Measurements from ENCODE around the gene PDE7B.

PDE7B gene

GRCh38 chr6:135970750-135971149, 119.2 kb downstream of the PDE7B start:
- Histone ChIP-seq H3K9ac (ENCODE audit: low read depth in 1 of 2, low read length in 2 of 2) (no peak overlapping the region), H3K9me3 (ENCODE audit: control insufficient read depth in 1 of 2, low read length in 2 of 2) (no peaks in the 10 kb centered on the region), H3K27ac (ENCODE audit: low read depth, low read length) (no peak overlapping the region), H3K4me1 (ENCODE audit: control insufficient read depth in 1 of 2, insufficient read depth in 2 of 2, low read length in 2 of 2) (no peaks in the 10 kb centered on the region), H3K36me3 (ENCODE audit: control insufficient read depth in 1 of 2, insufficient read depth in 2 of 2, low read length in 2 of 2) (no peaks in the 10 kb centered on the region), H3K27me3 (ENCODE audit: control insufficient read depth in 1 of 2, insufficient read depth in 2 of 2, low read length in 2 of 2) (no peaks in the 10 kb centered on the region), H3K4me3 (ENCODE audit: low read depth in 1 of 2, low read length in 2 of 2) (no peak overlapping the region)

DNA sequence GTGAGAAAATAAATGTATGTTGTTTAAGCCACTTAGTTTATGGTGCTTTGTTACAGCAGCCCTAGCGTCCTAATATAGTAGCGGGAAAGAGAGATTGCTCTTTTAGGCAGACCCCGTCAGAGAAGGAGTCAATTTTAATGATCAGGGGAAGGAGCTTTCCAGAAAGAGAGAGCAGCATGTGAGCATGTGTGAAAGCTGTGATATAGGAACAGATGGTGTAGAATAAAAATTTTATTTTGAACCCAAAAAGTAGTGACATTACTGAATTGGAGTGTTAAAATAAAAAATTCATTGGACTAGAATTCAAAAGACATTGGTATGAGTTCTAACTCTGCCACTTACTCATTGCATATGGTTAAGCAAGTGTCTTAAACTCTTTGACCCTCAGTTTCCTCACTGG, 119.8 kb downstream of the PDE7B start:
- H3K4me3 ChIP-seq (ENCODE audit: low read depth in 1 of 2, low read length in 2 of 2), result no peak overlapping the region
- no peaks in the 10 kb centered on the region for H3K27me3 ChIP-seq (ENCODE audit: control insufficient read depth in 1 of 2, insufficient read depth in 2 of 2, low read length in 2 of 2)

DNA sequence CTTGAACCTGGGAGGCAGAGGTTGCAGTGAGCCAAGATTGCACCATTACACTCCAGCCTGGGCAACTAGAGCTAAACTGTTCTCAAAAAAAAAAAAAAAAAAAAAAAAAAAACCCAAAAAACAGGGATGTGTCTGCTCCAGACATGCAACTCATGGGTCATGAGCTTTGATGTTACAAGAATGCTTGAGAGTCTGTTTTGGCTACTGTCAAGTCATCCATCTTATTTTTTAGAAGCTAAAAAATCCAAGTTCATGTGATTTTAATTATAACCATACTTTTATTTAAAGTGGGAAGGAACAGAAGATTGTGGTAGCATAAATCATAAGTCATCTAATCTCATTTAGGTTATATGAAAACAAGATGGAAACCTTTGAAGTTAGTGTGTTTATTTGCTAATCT, 120.6 kb downstream of the PDE7B start:
- Histone ChIP-seq H3K27me3 (ENCODE audit: control insufficient read depth in 1 of 2, insufficient read depth in 2 of 2, low read length in 2 of 2) (no peaks in the 10 kb centered on the region), H3K27ac (ENCODE audit: low read depth, low read length) (no peak overlapping the region), H3K9me3 (ENCODE audit: control insufficient read depth in 1 of 2, low read length in 2 of 2) (no peaks in the 10 kb centered on the region), H3K4me1 (ENCODE audit: control insufficient read depth in 1 of 2, insufficient read depth in 2 of 2, low read length in 2 of 2) (no peaks in the 10 kb centered on the region), H3K4me3 (ENCODE audit: low read depth in 1 of 2, low read length in 2 of 2) (no peak overlapping the region), H3K36me3 (ENCODE audit: control insufficient read depth in 1 of 2, insufficient read depth in 2 of 2, low read length in 2 of 2) (no peaks in the 10 kb centered on the region), H3K9ac (ENCODE audit: low read depth in 1 of 2, low read length in 2 of 2) (no peak overlapping the region)

More for the DNA sequence above, 119.8 kb downstream of the PDE7B start:
- Histone ChIP-seq H3K36me3 (ENCODE audit: control insufficient read depth in 1 of 2, insufficient read depth in 2 of 2, low read length in 2 of 2) (no peaks in the 10 kb centered on the region), H3K27ac (ENCODE audit: low read depth, low read length) (no peak overlapping the region), H3K4me1 (ENCODE audit: control insufficient read depth in 1 of 2, insufficient read depth in 2 of 2, low read length in 2 of 2) (no peaks in the 10 kb centered on the region), H3K9ac (ENCODE audit: low read depth in 1 of 2, low read length in 2 of 2) (no peak overlapping the region), H3K9me3 (ENCODE audit: control insufficient read depth in 1 of 2, low read length in 2 of 2) (no peaks in the 10 kb centered on the region)

DNA sequence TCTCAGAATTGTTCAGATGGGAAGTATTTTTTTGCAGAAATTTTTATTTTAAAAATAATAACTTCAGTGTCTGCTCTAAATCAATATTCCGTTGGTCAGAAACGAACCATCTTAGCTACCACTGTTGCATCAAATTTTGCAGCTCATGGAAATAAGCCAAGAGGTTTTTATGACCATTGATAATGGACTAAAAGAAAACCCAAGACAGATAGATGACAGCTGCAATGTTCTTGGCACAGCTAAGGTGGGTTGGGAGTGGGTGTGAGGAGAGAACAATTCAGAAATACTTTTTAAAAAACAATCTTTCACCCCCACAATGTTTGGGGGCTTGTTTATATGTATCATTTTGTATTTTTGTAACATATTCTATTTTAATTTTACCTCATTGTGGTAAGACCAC, 121.1 kb downstream of the PDE7B start:
- H3K9me3 ChIP-seq (ENCODE audit: control insufficient read depth in 1 of 2, low read length in 2 of 2), result no peaks in the 10 kb centered on the region
- H3K27me3 ChIP-seq (ENCODE audit: control insufficient read depth in 1 of 2, insufficient read depth in 2 of 2, low read length in 2 of 2), result no peaks in the 10 kb centered on the region
- H3K4me3 ChIP-seq (ENCODE audit: low read depth in 1 of 2, low read length in 2 of 2), result no peak overlapping the region
- H3K36me3 ChIP-seq (ENCODE audit: control insufficient read depth in 1 of 2, insufficient read depth in 2 of 2, low read length in 2 of 2), result no peaks in the 10 kb centered on the region
- no peak overlapping the region for H3K27ac ChIP-seq (ENCODE audit: low read depth, low read length)
- no peaks in the 10 kb centered on the region for H3K4me1 ChIP-seq (ENCODE audit: control insufficient read depth in 1 of 2, insufficient read depth in 2 of 2, low read length in 2 of 2)
- H3K9ac ChIP-seq (ENCODE audit: low read depth in 1 of 2, low read length in 2 of 2), result no peak overlapping the region

DNA sequence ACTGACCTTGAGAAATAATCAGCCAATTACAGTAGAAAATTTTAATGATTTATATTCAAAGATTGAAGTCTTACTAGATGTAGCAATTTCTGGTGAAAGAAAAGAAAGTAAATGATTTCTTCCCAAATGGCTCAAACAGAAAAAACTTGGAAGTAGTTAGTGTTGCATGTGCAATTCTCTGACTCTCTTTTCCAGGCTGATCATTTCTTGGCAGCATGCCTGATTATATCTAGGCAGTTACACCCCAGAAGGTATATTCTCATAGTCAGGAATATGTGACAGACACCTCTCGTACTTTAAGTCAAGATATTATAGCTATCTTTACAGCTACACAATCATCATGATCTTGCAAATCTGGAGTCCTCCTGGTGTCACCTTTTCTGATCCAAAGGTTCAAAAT, 122.9 kb downstream of the PDE7B start:
- H3K4me3 ChIP-seq (ENCODE audit: low read depth in 1 of 2, low read length in 2 of 2), result no peak overlapping the region
- H3K27me3 ChIP-seq (ENCODE audit: control insufficient read depth in 1 of 2, insufficient read depth in 2 of 2, low read length in 2 of 2), result no peaks in the 10 kb centered on the region
- H3K36me3 ChIP-seq (ENCODE audit: control insufficient read depth in 1 of 2, insufficient read depth in 2 of 2, low read length in 2 of 2), result no peaks in the 10 kb centered on the region
- H3K9me3 ChIP-seq (ENCODE audit: control insufficient read depth in 1 of 2, low read length in 2 of 2), result no peaks in the 10 kb centered on the region
- no peak overlapping the region for H3K9ac ChIP-seq (ENCODE audit: low read depth in 1 of 2, low read length in 2 of 2)
- no peaks in the 10 kb centered on the region for H3K4me1 ChIP-seq (ENCODE audit: control insufficient read depth in 1 of 2, insufficient read depth in 2 of 2, low read length in 2 of 2)
- H3K27ac ChIP-seq (ENCODE audit: low read depth, low read length), result no peak overlapping the region

GRCh38 chr6:135976585-135976984, 125.1 kb downstream of the PDE7B start:
- H3K9me3 ChIP-seq (ENCODE audit: control insufficient read depth in 1 of 2, low read length in 2 of 2), result no peaks in the 10 kb centered on the region
- H3K4me3 ChIP-seq (ENCODE audit: low read depth in 1 of 2, low read length in 2 of 2), result no peak overlapping the region
- no peaks in the 10 kb centered on the region for H3K36me3 ChIP-seq (ENCODE audit: control insufficient read depth in 1 of 2, insufficient read depth in 2 of 2, low read length in 2 of 2)
- H3K27me3 ChIP-seq (ENCODE audit: control insufficient read depth in 1 of 2, insufficient read depth in 2 of 2, low read length in 2 of 2), result no peaks in the 10 kb centered on the region
- H3K4me1 ChIP-seq (ENCODE audit: control insufficient read depth in 1 of 2, insufficient read depth in 2 of 2, low read length in 2 of 2), result no peaks in the 10 kb centered on the region
- no peak overlapping the region for H3K27ac ChIP-seq (ENCODE audit: low read depth, low read length)
- no peak overlapping the region for H3K9ac ChIP-seq (ENCODE audit: low read depth in 1 of 2, low read length in 2 of 2)

DNA sequence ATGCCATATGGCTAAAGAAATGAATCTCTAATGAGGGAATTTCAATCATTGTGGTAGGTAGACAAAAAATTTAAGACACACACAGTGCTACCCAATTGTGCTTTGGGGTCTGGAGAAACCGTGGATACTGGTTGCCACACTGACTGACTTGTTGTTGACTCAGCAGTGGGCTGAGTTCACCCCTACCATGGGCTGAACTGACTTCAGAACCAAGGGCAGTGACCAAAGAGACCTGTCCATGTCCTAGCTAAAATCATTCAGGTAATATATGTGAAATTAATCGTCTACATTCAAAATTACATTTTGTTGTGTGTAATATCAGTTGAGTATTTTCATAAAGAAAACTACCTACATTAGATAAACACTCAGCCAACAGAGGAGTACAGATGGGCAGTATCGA, 131.6 kb downstream of the PDE7B start:
- no peaks in the 10 kb centered on the region for H3K4me1 ChIP-seq (ENCODE audit: control insufficient read depth in 1 of 2, insufficient read depth in 2 of 2, low read length in 2 of 2)
- no peak overlapping the region for H3K27ac ChIP-seq (ENCODE audit: low read depth, low read length)

GRCh38 chr6:135983718-135984343, 132.3 kb downstream of the PDE7B start:
- Histone ChIP-seq H3K9me3 (ENCODE audit: control insufficient read depth in 1 of 2, low read length in 2 of 2) (no peaks in the 10 kb centered on the region), H3K27ac (ENCODE audit: low read depth, low read length) (no peak overlapping the region), H3K36me3 (ENCODE audit: control insufficient read depth in 1 of 2, insufficient read depth in 2 of 2, low read length in 2 of 2) (no peaks in the 10 kb centered on the region), H3K4me3 (ENCODE audit: low read depth in 1 of 2, low read length in 2 of 2) (no peak overlapping the region), H3K9ac (ENCODE audit: low read depth in 1 of 2, low read length in 2 of 2) (no peak overlapping the region), H3K4me1 (ENCODE audit: control insufficient read depth in 1 of 2, insufficient read depth in 2 of 2, low read length in 2 of 2) (no peaks in the 10 kb centered on the region), H3K27me3 (ENCODE audit: control insufficient read depth in 1 of 2, insufficient read depth in 2 of 2, low read length in 2 of 2) (no peaks in the 10 kb centered on the region)

More for the DNA sequence above, 131.6 kb downstream of the PDE7B start:
- no peak overlapping the region for H3K4me3 ChIP-seq (ENCODE audit: low read depth in 1 of 2, low read length in 2 of 2)
- H3K9ac ChIP-seq (ENCODE audit: low read depth in 1 of 2, low read length in 2 of 2), result no peak overlapping the region
- H3K9me3 ChIP-seq (ENCODE audit: control insufficient read depth in 1 of 2, low read length in 2 of 2), result no peaks in the 10 kb centered on the region
- no peaks in the 10 kb centered on the region for H3K36me3 ChIP-seq (ENCODE audit: control insufficient read depth in 1 of 2, insufficient read depth in 2 of 2, low read length in 2 of 2)
- H3K27me3 ChIP-seq (ENCODE audit: control insufficient read depth in 1 of 2, insufficient read depth in 2 of 2, low read length in 2 of 2), result no peaks in the 10 kb centered on the region

DNA sequence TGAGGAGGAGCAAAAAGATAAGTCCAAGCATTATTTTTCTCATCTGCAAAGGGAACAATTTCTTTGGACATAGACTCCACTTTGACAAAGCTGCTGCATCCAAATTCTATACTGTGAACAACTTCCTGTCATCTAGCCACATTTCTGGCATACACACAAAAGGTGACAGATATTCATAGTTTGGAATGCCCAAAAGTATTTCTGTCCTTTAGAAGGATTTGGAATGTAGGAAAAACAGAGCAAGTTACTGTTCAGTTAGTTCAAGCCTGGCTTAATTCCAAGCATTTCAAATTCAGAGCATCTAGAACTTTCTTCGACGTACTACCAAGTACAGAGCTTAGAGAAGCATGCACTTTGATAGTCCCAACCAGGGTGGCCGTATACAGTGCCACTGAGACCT, 134.0 kb downstream of the PDE7B start:
- Histone ChIP-seq H3K4me1 (ENCODE audit: control insufficient read depth in 1 of 2, insufficient read depth in 2 of 2, low read length in 2 of 2) (no peaks in the 10 kb centered on the region), H3K27ac (ENCODE audit: low read depth, low read length) (no peak overlapping the region), H3K4me3 (ENCODE audit: low read depth in 1 of 2, low read length in 2 of 2) (no peak overlapping the region), H3K9me3 (ENCODE audit: control insufficient read depth in 1 of 2, low read length in 2 of 2) (no peaks in the 10 kb centered on the region), H3K9ac (ENCODE audit: low read depth in 1 of 2, low read length in 2 of 2) (no peak overlapping the region), H3K36me3 (ENCODE audit: control insufficient read depth in 1 of 2, insufficient read depth in 2 of 2, low read length in 2 of 2) (no peaks in the 10 kb centered on the region), H3K27me3 (ENCODE audit: control insufficient read depth in 1 of 2, insufficient read depth in 2 of 2, low read length in 2 of 2) (no peaks in the 10 kb centered on the region)

DNA sequence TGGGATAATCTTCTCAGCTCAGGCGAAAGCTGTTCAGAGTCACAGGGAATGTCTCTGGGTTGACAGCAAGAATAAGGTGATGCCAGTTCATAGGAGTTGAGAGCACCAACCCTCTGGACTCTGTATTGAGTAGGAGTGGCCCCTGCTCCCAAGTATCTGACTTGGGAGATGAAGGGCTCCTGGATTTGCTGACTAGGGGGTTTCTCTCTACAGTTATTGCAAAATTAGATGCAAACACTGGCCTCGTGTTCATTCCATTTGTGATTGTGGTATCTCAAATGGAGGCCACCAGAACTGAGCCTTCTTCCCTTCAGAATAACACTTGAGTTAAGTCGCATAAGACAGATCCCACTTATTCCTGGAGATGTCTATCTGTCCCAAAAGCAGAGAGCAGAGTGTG, 135.7 kb downstream of the PDE7B start:
- Histone ChIP-seq H3K27me3 (ENCODE audit: control insufficient read depth in 1 of 2, insufficient read depth in 2 of 2, low read length in 2 of 2) (no peaks in the 10 kb centered on the region), H3K27ac (ENCODE audit: low read depth, low read length) (no peak overlapping the region), H3K4me3 (ENCODE audit: low read depth in 1 of 2, low read length in 2 of 2) (no peak overlapping the region), H3K36me3 (ENCODE audit: control insufficient read depth in 1 of 2, insufficient read depth in 2 of 2, low read length in 2 of 2) (no peaks in the 10 kb centered on the region), H3K9ac (ENCODE audit: low read depth in 1 of 2, low read length in 2 of 2) (no peak overlapping the region), H3K9me3 (ENCODE audit: control insufficient read depth in 1 of 2, low read length in 2 of 2) (no peaks in the 10 kb centered on the region), H3K4me1 (ENCODE audit: control insufficient read depth in 1 of 2, insufficient read depth in 2 of 2, low read length in 2 of 2) (no peaks in the 10 kb centered on the region)

GRCh38 chr6:135990439-135990838, 138.9 kb downstream of the PDE7B start:
- Histone ChIP-seq H3K27me3 (ENCODE audit: control insufficient read depth in 1 of 2, insufficient read depth in 2 of 2, low read length in 2 of 2) (no peaks in the 10 kb centered on the region), H3K9me3 (ENCODE audit: control insufficient read depth in 1 of 2, low read length in 2 of 2) (no peaks in the 10 kb centered on the region), H3K36me3 (ENCODE audit: control insufficient read depth in 1 of 2, insufficient read depth in 2 of 2, low read length in 2 of 2) (no peaks in the 10 kb centered on the region), H3K4me1 (ENCODE audit: control insufficient read depth in 1 of 2, insufficient read depth in 2 of 2, low read length in 2 of 2) (no peaks in the 10 kb centered on the region), H3K4me3 (ENCODE audit: low read depth in 1 of 2, low read length in 2 of 2) (no peak overlapping the region), H3K9ac (ENCODE audit: low read depth in 1 of 2, low read length in 2 of 2) (no peak overlapping the region), H3K27ac (ENCODE audit: low read depth, low read length) (no peak overlapping the region)

Data from duodenal mucosa (tissue), 2 donors.